K562 (cell line): ENCODE data around the gene GNAI3. TPM values are rescaled to one million over a fixed set of nuclear protein-coding genes. Genes with fewer than 3 reads are reported as not detected.

Source experiments
- FOXK2 ChIP-seq, 2 experiments: fragments of 450-650 bp; IDR thresholded peaks in 1 of 2; conservative IDR thresholded peaks in 1 of 2; 2 replicates each; pipeline ENCODE4 v1.6.1; 2016; ENCODE audit warnings: low read depth in 2 of 2, mild to moderate bottlenecking in 1 of 2
- HNRNPK ChIP-seq: fragments of 200-400 bp; formaldehyde crosslinking; IDR thresholded peaks from one replicate; pipeline ENCODE4 v1.6.1; 2018; ENCODE audit warnings: mild to moderate bottlenecking, low read depth, low read length; ENCODE audit not compliant: poor library complexity, severe bottlenecking
- IRF2 ChIP-seq: sonication (generic); formaldehyde crosslinking; IDR thresholded peaks from 2 replicates; pipeline ENCODE4 v1.8.1; 2022; ENCODE audit warnings: mild to moderate bottlenecking, missing genetic modification reagents
- NR1H2 ChIP-seq: sonication (generic); formaldehyde crosslinking; IDR thresholded peaks from 2 replicates; pipeline ENCODE4 v1.4.0; 2020; ENCODE audit warnings: mild to moderate bottlenecking, missing genetic modification reagents
- NR2F6 ChIP-seq: fragments of 450-650 bp; formaldehyde crosslinking; IDR thresholded peaks from 2 replicates; pipeline ENCODE4 v1.4.0; 2020; ENCODE audit warnings: mild to moderate bottlenecking
- OTX1 ChIP-seq: fragments of 450-650 bp; formaldehyde crosslinking; IDR thresholded peaks from 2 replicates; pipeline ENCODE4 v1.4.0; 2022; ENCODE audit warnings: mild to moderate bottlenecking
- RBBP5 ChIP-seq: fragments of 200-600 bp; sonication (generic); IDR thresholded peaks from 2 replicates; pipeline ENCODE4 v1.6.1; 2012; ENCODE audit warnings: borderline replicate concordance, mild to moderate bottlenecking, low read length, control low read depth, inconsistent platforms; ENCODE audit not compliant: insufficient read depth, poor library complexity, severe bottlenecking
- SMAD4 ChIP-seq: fragments of 250-450 bp; sonication (Bioruptor Pico); conservative IDR thresholded peaks from 2 replicates; pipeline ENCODE4 v1.8.0; 2021; ENCODE audit warnings: inconsistent platforms, mild to moderate bottlenecking, moderate library complexity
- SMARCB1 ChIP-seq: IDR thresholded peaks from 2 replicates; pipeline ENCODE4 v1.6.1; 2011; ENCODE audit warnings: improper control_type of control experiment, low read depth; ENCODE audit not compliant: insufficient read length
- STAT5B ChIP-seq: fragments of 250-450 bp; sonication (Bioruptor Pico); IDR thresholded peaks from 2 replicates; pipeline ENCODE4 v1.8.0; 2021; ENCODE audit warnings: mild to moderate bottlenecking, inconsistent platforms
- TARDBP ChIP-seq: fragments of 450-650 bp; IDR thresholded peaks from 2 replicates; pipeline ENCODE4 v1.6.1; 2016
- TCFL5 ChIP-seq: fragments of 250-450 bp; sonication (Bioruptor Pico); conservative IDR thresholded peaks from 2 replicates; pipeline ENCODE4 v1.6.1; 2021; ENCODE audit warnings: mild to moderate bottlenecking, moderate library complexity, matching md5 sums
- ZNF75A ChIP-seq: fragments of 450-650 bp; formaldehyde crosslinking; IDR thresholded peaks from 2 replicates; pipeline ENCODE4 v1.4.0; 2020; ENCODE audit warnings: mild to moderate bottlenecking
- polyA plus RNA-seq, 8 experiments: library from polyadenylated mRNA; depleted of rRNA in 4 of 8; stranded (reverse) in 5 of 8; unstranded in 3 of 8; fragments of >200 nt; fragmentation: Nextera tagmentation in 2 of 8; fragmentation: Illumina TruSeq in 1 of 8; extraction: Ambion mirVana in 2 of 8; extraction: Trizol in 1 of 8; gene quantifications; 2 replicates each; pipeline versions ENCODE4 v1.2.1 to v1.2.3, GENCODE V29; 2011 to 2014; ENCODE audit warnings: inconsistent platforms in 1 of 8, missing spikeins in 1 of 8
- total RNA-seq, 7 experiments: library from RNA; depleted of rRNA in 6 of 7; stranded (reverse); fragments of >200 nt in 6 of 7; fragmentation: Illumina TruSeq in 2 of 7; extraction: Trizol in 2 of 7; gene quantifications; 2 replicates each; pipeline versions ENCODE4 v1.2.1 to v1.2.3, GENCODE V29; 2011 to 2021; ENCODE audit warnings: low replicate concordance in 1 of 7
- TF ChIP-seq, protein P1 (sequence below): fragments of 450-650 bp; IDR thresholded peaks from 2 replicates; pipeline ENCODE4 v1.6.1; 2016; ENCODE audit warnings: low read depth
- TF ChIP-seq, protein P2 (sequence below): sonication (generic); formaldehyde crosslinking; IDR thresholded peaks from 2 replicates; pipeline ENCODE4 v1.8.1; 2023; ENCODE audit warnings: mild to moderate bottlenecking, missing genetic modification reagents, moderate library complexity
- TF ChIP-seq, protein P3 (sequence below): fragments of 450-650 bp; IDR thresholded peaks from one replicate; pipeline ENCODE4 v1.6.1; 2018; ENCODE audit warnings: mild to moderate bottlenecking, moderate library complexity; ENCODE audit not compliant: partially characterized antibody
- TF ChIP-seq, protein P4 (sequence below), 2 experiments: fragments of 450-650 bp; conservative IDR thresholded peaks; 2 replicates each; pipeline ENCODE4 v1.6.1; 2017; ENCODE audit warnings: mild to moderate bottlenecking in 2 of 2, moderate library complexity in 2 of 2

Gene GNAI3
- total and polyA plus RNA-seq, 9 of the 15 experiments (the other 6 are each of a cell fraction or from before 2014, with no cell fraction given), result 6.3 to 13.2 (median 8.9) TPM

DNA sequence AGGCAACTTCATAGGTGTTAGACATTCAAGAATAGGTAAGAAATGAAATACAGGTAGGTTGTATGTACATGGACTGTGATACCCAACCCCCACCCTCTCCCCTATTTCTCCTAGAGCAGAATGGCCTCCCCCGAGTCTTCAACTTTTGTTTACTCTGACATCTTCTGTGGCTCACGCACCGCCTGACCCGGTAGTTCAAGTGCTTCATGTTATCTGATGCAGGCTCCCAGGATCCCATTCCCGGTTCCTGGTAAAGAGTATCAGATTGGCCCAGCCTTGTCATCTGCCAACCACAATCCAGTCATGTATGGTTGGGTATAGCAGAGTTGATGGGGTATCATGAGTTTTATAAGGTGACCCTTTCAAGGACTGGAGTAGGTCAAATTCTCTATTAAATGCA lies 9.1 kb downstream of the GNAI3 start (continued):
- TF ChIP-seq FOXK2 (conservative IDR thresholded peaks at IDR 0.05 in 1 of 2, IDR thresholded peaks at IDR 0.05 in 1 of 2; ENCODE audit: low read depth in 2 of 2), result no peak
- TF ChIP-seq NR1H2, result no peak
- no peak for TF ChIP-seq OTX1 (CRISPR knock-in tag)
- TF ChIP-seq, protein P1, sequence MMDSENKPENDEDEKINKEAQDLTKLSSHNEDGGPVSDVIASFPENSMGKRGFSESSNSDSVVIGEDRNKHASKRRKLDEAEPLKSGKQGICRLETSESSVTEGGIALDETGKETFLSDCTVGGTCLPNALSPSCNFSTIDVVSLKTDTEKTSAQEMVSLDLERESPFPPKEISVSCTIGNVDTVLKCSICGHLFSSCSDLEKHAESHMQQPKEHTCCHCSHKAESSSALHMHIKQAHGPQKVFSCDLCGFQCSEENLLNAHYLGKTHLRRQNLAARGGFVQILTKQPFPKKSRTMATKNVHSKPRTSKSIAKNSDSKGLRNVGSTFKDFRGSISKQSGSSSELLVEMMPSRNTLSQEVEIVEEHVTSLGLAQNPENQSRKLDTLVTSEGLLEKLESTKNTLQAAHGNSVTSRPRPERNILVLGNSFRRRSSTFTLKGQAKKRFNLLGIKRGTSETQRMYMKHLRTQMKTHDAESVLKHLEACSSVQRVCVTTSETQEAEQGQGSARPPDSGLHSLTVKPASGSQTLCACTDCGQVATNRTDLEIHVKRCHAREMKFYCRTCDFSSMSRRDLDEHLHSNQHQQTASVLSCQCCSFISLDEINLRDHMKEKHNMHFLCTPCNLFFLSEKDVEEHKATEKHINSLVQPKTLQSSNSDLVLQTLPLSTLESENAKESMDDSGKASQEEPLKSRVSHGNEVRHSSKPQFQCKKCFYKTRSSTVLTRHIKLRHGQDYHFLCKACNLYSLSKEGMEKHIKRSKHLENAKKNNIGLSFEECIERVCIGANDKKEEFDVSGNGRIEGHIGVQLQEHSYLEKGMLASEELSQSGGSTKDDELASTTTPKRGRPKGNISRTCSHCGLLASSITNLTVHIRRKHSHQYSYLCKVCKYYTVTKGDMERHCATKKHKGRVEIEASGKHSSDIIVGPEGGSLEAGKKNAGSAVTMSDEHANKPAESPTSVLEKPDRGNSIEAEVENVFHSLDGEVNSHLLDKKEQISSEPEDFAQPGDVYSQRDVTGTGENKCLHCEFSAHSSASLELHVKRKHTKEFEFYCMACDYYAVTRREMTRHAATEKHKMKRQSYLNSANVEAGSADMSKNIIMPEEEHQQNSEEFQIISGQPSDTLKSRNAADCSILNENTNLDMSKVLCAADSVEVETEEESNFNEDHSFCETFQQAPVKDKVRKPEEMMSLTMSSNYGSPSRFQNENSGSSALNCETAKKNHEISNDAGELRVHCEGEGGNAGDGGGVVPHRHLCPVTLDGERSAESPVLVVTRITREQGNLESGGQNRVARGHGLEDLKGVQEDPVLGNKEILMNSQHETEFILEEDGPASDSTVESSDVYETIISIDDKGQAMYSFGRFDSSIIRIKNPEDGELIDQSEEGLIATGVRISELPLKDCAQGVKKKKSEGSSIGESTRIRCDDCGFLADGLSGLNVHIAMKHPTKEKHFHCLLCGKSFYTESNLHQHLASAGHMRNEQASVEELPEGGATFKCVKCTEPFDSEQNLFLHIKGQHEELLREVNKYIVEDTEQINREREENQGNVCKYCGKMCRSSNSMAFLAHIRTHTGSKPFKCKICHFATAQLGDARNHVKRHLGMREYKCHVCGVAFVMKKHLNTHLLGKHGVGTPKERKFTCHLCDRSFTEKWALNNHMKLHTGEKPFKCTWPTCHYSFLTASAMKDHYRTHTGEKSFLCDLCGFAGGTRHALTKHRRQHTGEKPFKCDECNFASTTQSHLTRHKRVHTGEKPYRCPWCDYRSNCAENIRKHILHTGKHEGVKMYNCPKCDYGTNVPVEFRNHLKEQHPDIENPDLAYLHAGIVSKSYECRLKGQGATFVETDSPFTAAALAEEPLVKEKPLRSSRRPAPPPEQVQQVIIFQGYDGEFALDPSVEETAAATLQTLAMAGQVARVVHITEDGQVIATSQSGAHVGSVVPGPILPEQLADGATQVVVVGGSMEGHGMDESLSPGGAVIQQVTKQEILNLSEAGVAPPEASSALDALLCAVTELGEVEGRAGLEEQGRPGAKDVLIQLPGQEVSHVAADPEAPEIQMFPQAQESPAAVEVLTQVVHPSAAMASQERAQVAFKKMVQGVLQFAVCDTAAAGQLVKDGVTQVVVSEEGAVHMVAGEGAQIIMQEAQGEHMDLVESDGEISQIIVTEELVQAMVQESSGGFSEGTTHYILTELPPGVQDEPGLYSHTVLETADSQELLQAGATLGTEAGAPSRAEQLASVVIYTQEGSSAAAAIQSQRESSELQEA, result no peak
- TF ChIP-seq RBBP5, result no peak
- TF ChIP-seq TARDBP, result no peak
- no peak for TF ChIP-seq IRF2 (CRISPR knock-in tag)
- TF ChIP-seq TCFL5 (CRISPR knock-in tag), result no peak
- no peak for TF ChIP-seq SMARCB1
- no peak for TF ChIP-seq NR2F6 (CRISPR knock-in tag)
- TF ChIP-seq STAT5B, result no peak
- TF ChIP-seq, protein P2, sequence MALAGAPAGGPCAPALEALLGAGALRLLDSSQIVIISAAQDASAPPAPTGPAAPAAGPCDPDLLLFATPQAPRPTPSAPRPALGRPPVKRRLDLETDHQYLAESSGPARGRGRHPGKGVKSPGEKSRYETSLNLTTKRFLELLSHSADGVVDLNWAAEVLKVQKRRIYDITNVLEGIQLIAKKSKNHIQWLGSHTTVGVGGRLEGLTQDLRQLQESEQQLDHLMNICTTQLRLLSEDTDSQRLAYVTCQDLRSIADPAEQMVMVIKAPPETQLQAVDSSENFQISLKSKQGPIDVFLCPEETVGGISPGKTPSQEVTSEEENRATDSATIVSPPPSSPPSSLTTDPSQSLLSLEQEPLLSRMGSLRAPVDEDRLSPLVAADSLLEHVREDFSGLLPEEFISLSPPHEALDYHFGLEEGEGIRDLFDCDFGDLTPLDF (CRISPR knock-in tag), result no peak
- TF ChIP-seq, protein P3, sequence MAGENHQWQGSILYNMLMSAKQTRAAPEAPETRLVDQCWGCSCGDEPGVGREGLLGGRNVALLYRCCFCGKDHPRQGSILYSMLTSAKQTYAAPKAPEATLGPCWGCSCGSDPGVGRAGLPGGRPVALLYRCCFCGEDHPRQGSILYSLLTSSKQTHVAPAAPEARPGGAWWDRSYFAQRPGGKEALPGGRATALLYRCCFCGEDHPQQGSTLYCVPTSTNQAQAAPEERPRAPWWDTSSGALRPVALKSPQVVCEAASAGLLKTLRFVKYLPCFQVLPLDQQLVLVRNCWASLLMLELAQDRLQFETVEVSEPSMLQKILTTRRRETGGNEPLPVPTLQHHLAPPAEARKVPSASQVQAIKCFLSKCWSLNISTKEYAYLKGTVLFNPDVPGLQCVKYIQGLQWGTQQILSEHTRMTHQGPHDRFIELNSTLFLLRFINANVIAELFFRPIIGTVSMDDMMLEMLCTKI, result no peak
- TF ChIP-seq, protein P4, sequence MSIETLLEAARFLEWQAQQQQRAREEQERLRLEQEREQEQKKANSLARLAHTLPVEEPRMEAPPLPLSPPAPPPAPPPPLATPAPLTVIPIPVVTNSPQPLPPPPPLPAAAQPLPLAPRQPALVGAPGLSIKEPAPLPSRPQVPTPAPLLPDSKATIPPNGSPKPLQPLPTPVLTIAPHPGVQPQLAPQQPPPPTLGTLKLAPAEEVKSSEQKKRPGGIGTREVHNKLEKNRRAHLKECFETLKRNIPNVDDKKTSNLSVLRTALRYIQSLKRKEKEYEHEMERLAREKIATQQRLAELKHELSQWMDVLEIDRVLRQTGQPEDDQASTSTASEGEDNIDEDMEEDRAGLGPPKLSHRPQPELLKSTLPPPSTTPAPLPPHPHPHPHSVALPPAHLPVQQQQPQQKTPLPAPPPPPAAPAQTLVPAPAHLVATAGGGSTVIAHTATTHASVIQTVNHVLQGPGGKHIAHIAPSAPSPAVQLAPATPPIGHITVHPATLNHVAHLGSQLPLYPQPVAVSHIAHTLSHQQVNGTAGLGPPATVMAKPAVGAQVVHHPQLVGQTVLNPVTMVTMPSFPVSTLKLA (conservative IDR thresholded peaks at IDR 0.05), result no peak
- no peak for TF ChIP-seq ZNF75A (CRISPR knock-in tag)
- TF ChIP-seq SMAD4 (CRISPR knock-in tag), result 0 out of 2 replicates have a peak, but pooled peaks have one; percentile 16
- no peak for TF ChIP-seq HNRNPK
